ENCODE data around the gene CFAP99. TPM values are rescaled to one million over a fixed set of nuclear protein-coding genes. Genes with fewer than 3 reads are reported as not detected.

Gene CFAP99
- total RNA-seq, 1 experiment from 2014 or later, result 0.33 TPM

GRCh38 chr4:2411786-2412510 lies 6.8 kb upstream of the CFAP99 start:
- intact Hi-C loops (cut with micrococcal nuclease; ENCODE audit: unreplicated experiment) (no loop called here), in situ Hi-C loops (cut with HindIII; ENCODE audit: low pct_unique_long_range_greater_than_20kb, low sequenced_read_pairs) (no loop called here)
- ChIA-PET POLR2A (interaction anchor here (0.6 kb wide), 1 partner anchor 62 kb away, joined by 4 read pairs; no protein-coding TSS in a partner anchor), CTCF (no interaction called here)
- peaks cover 29% of the 10 kb centered on the region for H3K4me1 ChIP-seq (ENCODE audit: control insufficient read depth, insufficient read depth, low read length)
- BruUV-seq (replicated peaks), result no TSS peak
- peak overlapping the region; percentile 90 for H3K27ac ChIP-seq (ENCODE audit: low read length)
- TF ChIP-seq REST (IDR thresholded peaks at IDR 0.05; ENCODE audit: insufficient read depth in 1 of 2, low read depth in 2 of 2, low read length in 1 of 2) (no peak), SIN3A (IDR thresholded peaks at IDR 0.05; ENCODE audit: borderline replicate concordance, insufficient read depth, low read depth, low read length) (no peak), TCF7L2 (IDR thresholded peaks at IDR 0.05; ENCODE audit: low read depth, low read length) (no peak), POLR2AphosphoS5 (IDR thresholded peaks at IDR 0.05; ENCODE audit: low read depth, low read length) (no peak), CTCF (IDR thresholded peaks at IDR 0.05) (no peak)
- peak overlapping the region in 1 of 2 experiments; percentile 66; a peak in 2 of 4 replicates for H3K4me3 ChIP-seq (ENCODE audit: low read depth in 2 of 2, low read length in 2 of 2)
- no peaks in the 10 kb centered on the region for H3K9me3 ChIP-seq (ENCODE audit: control insufficient read depth, insufficient read depth, low read depth, low read length)
- no peaks in the 10 kb centered on the region for H3K36me3 ChIP-seq (ENCODE audit: control insufficient read depth, insufficient read depth, low read length)
- DNase-seq (ENCODE audit: low read depth, low spot score) (no peak), ATAC-seq (no peak)
- H3K27me3 ChIP-seq (ENCODE audit: control insufficient read depth, insufficient read depth, low read length), result no peaks in the 10 kb centered on the region

DNA sequence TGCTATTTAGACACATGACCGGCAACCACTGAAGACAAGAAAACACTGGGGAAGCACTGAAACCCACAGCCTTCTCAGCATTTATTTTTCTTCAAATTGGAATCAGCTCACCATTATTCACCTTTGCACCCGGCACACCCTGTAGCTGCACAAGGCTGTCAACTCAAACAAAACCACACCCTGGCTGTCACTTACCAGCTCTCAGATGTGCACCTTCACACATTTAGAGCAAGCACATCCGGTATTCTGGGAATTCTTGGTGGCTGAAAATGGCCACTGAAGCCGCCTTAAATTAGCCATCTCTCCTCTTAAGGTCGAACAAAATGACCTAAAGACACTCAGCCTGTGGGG lies 6.2 kb upstream of the CFAP99 start:
- H3K36me3 ChIP-seq (ENCODE audit: control insufficient read depth, insufficient read depth, low read length), result no peaks in the 10 kb centered on the region
- ChIA-PET POLR2A (interaction anchor here (0.6 kb wide), 1 partner anchor 63 kb away, joined by 4 read pairs; no protein-coding TSS in a partner anchor), CTCF (no interaction called here)
- intact Hi-C loops (cut with micrococcal nuclease; ENCODE audit: unreplicated experiment), result no loop called here
- no peak for TF ChIP-seq CTCF (IDR thresholded peaks at IDR 0.05)
- no peak for TF ChIP-seq SIN3A (IDR thresholded peaks at IDR 0.05; ENCODE audit: borderline replicate concordance, insufficient read depth, low read depth, low read length)
- TF ChIP-seq REST (IDR thresholded peaks at IDR 0.05; ENCODE audit: insufficient read depth in 1 of 2, low read depth in 2 of 2, low read length in 1 of 2), result no peak
- no peak for TF ChIP-seq TCF7L2 (IDR thresholded peaks at IDR 0.05; ENCODE audit: low read depth, low read length)
- no peak for TF ChIP-seq POLR2AphosphoS5 (IDR thresholded peaks at IDR 0.05; ENCODE audit: low read depth, low read length)
- no peaks in the 10 kb centered on the region for H3K27me3 ChIP-seq (ENCODE audit: control insufficient read depth, insufficient read depth, low read length)
- in situ Hi-C loops (cut with HindIII; ENCODE audit: low pct_unique_long_range_greater_than_20kb, low sequenced_read_pairs), result no loop called here
- no peaks in the 10 kb centered on the region for H3K9me3 ChIP-seq (ENCODE audit: control insufficient read depth, insufficient read depth, low read depth, low read length)
- peaks cover 29% of the 10 kb centered on the region for H3K4me1 ChIP-seq (ENCODE audit: control insufficient read depth, insufficient read depth, low read length)
- no peak for ATAC-seq
- H3K4me3 ChIP-seq (ENCODE audit: low read depth in 2 of 2, low read length in 2 of 2), result peak overlapping the region; percentile 35 to 66
- no peak for DNase-seq (ENCODE audit: low read depth, low spot score)
- no TSS peak for BruUV-seq (replicated peaks)
- H3K27ac ChIP-seq (ENCODE audit: low read length), result peak overlapping the region; percentile 90

All from Panc1 (cell line).